Measurements from ENCODE around the gene PRICKLE1.
"Not testable (repeated sequence)": the region's sequence is repeated elsewhere in the genome, so short reads cannot be mapped to it uniquely, and the experiment has no call there.

The PRICKLE1 gene

DNA sequence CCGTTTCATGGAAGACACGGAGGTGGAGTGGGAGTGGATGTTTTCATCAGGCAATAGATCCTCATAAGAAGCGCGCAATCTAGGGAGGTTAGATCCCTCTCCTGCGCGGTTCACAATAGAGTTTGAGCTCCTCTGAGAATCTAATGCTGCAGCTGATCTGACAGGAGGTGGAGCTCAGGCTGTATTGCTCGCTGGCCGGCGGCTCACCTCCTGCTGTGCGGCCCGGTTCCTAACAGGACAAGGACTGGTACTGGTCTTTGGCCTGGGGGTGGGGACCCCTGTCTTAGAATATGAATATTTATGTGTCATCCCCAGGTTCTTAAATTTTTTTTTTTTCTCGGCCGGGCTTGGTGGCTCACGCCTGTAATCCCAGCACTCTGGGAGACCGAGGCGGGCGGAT lies 36.7 kb downstream of the PRICKLE1 start:
- no peak for DNase-seq

GRCh38 chr12:42550800-42551199 lies 38.7 kb downstream of the PRICKLE1 start:
- DNase-seq, result no peak

DNA sequence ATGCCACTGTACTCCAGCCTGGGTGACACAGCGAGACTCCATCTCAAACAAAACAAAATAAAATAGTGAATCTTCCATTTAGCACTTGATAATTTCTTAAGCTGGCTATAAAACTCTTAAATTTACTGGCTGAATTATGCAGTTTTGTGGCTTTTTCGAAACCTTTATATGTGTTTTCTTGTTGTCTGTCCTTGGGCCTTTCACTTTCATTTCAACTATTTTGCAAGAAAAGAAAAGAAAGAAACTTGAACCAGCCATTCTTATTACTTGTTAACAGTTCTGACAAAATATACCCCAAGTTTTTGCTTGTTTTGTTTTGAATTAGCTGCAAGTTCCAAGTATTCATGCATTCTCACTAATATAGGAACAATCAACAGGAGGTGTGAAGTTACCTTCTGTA lies 42.8 kb downstream of the PRICKLE1 start:
- no peak for DNase-seq

DNA sequence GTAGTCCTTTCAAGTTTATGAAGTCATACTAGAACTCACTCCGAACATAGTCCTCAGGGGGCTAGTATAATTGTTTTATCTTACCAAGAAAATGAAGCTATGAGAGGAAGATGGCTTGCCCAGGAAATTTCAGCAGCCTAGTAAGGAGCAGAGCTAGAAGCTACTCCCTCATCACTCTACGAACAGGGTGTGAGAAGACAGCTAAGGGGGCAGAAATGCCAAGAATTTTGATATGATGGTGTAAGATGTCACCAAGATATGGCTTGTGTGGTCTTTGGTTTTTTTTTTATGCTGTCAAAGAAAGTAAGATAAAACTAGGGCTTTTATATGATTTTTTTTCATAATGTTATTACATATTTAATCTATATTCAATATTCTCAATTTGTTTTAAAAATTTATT lies 47.6 kb downstream of the PRICKLE1 start:
- DNase-seq, result no peak

- not testable (repeated sequence) for DNase-seq
Measured at GRCh38 chr12:42541308-42541707, 48.2 kb downstream of the PRICKLE1 start.

DNA sequence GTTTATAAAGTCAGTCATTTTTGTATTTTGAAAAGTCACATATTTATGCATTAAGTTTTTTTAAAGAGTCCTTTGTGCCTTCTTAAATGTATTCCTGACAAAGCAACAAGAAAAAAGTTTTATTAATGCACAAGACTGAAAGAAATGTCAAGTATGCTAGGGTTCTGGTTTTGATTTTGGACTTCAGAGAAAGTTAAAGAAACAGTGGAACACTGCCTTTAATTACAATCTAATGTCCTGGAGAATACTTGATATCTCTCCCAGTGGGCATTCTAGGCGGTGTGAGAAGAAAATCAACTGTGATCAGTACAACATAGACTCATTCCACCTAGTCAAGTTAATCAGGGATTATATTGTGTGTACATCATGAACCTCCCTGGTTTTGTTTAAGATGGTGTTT lies 49.9 kb downstream of the PRICKLE1 start:
- DNase-seq, result no peak

- no peak for DNase-seq
Measured at GRCh38 chr12:42538203-42538602, 51.3 kb downstream of the PRICKLE1 start.

GRCh38 chr12:42534184-42534838 lies 55.2 kb downstream of the PRICKLE1 start:
- no peak for DNase-seq

- DNase-seq, result no peak
Measured at GRCh38 chr12:42530284-42530683, 59.3 kb downstream of the PRICKLE1 start.

DNA sequence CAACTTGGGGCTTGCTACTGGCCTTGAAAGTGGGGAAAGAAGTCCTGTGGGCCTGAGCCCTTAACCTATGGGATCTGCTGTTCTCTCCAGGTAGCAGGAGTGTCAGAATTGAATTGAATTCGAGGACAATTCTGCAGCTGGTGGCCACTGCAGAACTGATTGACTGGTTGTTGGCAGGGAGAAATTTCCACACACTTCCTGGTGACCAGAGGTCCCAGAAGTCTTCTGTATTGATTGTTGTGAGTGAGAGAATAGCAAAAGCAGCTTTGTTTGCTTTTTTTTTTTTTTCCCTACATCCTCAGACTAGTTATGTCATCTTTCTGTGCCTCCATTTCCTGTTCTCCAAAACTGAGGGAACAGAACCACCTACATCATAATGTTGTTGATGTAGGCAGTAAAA lies 64.1 kb downstream of the PRICKLE1 start:
- DNase-seq, result no peak

- no peak for DNase-seq
Measured at GRCh38 chr12:42524716-42525115, 64.8 kb downstream of the PRICKLE1 start.

DNA sequence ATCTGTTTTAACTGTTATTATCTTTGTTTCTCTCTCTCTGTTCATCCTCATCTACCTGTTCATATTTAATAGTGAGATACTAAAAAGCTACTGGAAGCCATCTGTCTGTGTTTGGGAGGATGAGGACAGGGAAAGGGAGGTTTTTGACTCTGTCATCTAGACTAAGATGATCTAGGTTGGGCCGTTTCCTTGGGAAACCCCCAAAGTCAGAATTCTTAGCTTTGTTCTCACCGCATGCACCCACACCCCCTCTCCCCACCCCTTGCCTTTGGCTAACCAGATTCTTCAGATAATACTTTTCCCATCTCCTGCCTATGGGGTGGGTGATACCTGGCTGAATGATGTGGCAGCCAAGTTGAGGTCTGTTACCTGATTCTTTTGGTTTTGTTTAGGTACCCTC lies 73.0 kb downstream of the PRICKLE1 start:
- DNase-seq, result no peak

- no peak for DNase-seq
Measured at GRCh38 chr12:42511656-42512055, 77.9 kb downstream of the PRICKLE1 start.

- DNase-seq, result no peak
Measured at GRCh38 chr12:42510823-42511222, 78.7 kb downstream of the PRICKLE1 start.

DNA sequence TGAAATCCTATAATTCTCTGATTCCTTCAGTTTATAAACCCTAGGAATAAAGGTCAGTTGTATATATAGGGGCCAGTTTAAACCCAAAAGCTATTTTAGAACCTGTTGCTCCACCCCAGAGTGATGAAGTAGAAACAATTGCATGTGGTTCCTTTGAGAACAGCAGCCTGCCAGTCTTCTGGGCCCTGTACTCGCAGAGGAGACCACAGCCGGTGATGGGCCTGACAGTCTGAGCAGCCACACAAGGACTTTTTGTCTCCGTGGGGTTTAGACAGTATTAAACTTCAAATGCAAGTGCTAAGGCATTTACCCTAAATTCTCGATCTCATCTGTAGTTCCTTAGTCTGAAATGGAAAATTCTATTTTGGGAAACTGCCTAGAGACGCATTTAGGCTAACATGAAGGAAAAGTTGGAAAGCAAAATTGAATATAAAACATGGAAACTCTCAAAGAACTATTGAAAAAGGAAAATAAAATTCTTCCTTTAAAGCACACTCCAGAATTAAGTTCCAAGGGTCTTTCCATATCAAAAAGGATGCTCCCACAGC lies 80.6 kb downstream of the PRICKLE1 start:
- no peak for DNase-seq

DNA sequence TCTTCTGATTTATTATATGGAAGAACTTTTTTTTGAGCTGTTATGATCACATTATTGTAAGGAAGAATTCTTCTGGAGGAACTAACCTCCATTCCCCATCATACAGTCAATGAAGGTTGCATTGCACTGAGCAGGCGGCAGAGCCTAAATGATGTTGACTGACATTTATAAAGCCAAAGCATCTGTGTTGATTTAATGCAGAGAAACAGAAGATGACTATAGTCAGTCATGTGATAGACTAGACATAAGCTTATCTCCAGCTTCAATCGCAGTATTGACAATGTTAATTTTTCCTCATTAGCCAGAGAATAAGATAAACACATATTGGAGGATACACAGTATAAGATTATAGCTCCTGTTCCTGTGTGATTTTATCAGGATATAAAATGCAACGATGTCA lies 82.0 kb downstream of the PRICKLE1 start:
- no peak for DNase-seq

DNA sequence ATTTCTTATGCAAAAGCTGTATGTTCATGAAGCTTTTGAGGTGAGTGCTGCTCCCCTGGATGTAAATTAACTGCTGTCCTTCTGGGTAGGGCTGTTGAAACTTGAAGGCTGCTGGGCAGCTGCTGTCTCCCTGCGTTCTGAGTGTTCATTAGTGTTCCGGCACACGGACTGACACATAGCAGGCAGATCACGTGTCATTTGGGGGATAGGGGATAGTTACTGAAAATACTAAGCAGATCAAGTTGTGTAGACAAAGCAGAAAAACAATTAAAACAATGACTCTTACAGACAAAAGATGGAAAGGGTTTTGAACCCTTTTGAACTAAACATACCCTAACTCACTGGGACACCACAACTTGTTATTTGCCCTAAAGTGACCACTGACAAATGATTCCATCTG lies 82.5 kb downstream of the PRICKLE1 start:
- DNase-seq, result no peak

GRCh38 chr12:42504049-42504448 lies 85.5 kb downstream of the PRICKLE1 start:
- no peak for DNase-seq

DNA sequence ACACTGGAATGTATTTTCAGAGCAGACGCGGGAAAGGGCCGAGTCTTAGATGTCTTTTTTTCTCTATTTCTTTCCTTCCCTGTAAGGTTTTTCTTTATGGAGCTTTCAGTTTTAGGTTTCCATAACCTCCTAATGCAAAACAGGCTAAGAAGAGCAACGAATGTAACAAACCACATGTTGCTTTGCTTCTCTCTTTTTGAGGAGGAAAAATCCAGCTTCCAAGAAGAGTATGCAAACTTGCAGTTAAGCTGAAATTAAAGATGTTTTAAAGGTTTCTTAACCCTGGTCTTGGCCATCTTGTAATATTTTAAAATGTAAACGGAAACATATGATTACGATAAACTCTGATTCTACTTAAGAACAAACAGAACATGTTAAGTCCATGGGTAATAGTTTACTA lies 86.9 kb downstream of the PRICKLE1 start:
- DNase-seq, result no peak

DNA sequence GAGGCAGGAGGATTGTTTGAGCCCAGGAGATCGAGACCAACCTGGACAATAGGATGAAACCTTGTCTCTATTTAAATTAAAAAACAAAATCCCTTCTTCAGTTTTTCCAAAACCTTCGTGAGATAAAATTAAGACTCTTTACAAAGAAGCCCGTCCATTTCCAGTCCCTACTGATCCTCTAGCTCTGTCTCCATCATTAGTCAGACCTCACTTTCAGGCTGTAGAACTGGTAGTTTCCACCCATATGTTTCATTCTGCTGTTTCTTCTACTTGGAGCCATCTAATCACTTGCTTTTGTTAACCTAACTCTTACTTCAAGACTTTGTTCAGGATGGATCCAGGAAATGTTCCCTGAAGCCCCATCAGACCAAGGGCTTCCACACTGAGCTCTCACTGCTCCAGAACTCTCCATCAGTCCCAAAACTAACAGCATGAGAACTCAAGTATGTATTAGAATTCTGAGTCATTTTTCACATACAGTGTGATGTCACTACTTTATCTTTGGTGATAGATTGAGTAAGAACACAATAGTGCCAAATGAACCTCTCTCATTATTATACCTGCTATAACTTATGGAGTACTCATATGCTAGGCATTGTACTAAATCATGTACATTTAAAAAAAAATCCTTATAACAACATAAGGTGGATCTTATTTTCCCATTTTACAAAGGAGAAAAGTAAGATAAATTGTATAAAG lies 90.8 kb downstream of the PRICKLE1 start:
- DNase-seq, result no peak

DNA sequence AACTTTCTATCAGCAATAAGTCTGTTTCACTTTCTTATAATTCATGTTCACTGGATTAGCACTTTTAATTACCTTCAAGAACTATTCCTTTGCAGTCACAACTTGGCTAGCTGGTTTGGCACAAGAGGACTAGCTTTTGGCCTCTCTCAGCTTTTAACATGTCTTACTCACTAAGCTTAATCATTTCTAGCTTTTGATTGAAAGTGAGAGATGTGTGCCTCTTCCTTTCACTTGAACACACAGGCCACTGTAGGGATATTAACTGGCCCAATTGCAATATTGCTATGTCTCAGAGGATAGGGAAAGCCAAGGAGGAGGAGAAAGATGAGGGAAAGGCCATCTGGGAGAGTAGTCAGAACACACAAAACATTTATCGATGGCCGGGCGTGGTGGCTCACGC lies 92.7 kb downstream of the PRICKLE1 start:
- no peak for DNase-seq

DNA sequence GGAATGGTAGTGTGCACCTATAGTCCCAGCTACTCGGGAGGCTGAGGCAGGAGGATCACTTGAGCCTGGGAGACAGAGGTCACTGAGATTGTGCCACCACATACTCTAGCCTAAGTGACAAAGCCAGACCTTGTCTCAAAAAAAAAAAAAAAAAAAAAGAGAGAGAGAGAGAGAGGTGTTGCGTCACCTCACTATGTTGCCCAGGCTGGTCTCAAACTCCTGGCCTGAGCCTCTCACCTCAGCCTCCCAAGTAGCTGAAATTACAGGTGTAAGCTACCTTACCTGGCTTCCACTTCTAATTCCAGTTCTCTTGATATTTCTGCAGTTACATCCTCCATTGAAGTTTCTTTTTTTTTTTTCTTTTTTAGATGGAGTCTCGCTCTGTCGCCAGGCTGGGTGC lies 94.3 kb downstream of the PRICKLE1 start:
- no peak for DNase-seq

GRCh38 chr12:42492267-42492666 lies 97.3 kb downstream of the PRICKLE1 start:
- DNase-seq, result no peak

DNA sequence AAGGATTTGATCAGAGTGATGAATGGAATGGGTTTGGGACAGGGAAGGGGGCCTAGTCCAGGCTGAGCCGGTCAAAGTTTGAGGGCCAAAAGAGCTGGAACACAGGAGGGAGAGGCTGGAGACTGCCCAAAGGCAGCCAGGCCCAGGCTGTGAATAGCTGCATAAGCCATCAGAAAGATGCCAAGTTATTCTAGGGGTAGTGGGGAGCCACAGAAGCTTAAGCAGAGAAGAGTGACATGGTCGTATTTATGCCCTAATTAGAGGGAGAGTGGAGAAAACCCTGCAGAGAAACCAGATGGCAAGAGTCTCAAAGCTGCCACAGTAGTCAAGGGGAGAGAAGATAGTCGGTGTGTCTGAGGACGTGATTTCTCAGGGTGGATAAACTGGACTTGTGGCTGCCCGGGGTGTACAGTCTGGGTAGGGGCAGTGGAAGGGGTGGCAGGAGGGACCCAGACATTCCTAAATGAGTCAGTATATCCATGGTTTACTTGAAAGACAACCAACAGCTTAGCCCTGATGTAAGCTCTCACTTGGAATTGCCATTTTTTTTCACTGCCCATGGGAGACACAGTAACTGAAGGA lies 99.2 kb downstream of the PRICKLE1 start:
- no peak for DNase-seq

Data from stimulated activated CD4-positive, alpha-beta T cell treated with anti-CD3 and anti-CD28 coated beads, Interleukin-12 subunit alpha, Interleukin-12 subunit beta, amount 100 ng/mL, for 4 hours (primary cell).